H1 (cell line): ENCODE results near the gene TNIP1. TPM values are rescaled to one million over a fixed set of nuclear protein-coding genes. Genes with fewer than 3 reads are reported as not detected.

Experiments used
- RAD21 ChIP-seq, 2 experiments: IDR thresholded peaks in 1 of 2; conservative IDR thresholded peaks in 1 of 2; 2 replicates each; pipeline ENCODE4 v1.6.1; 2011; ENCODE audit warnings: low read depth in 2 of 2, low read length in 2 of 2, improper control_type of control experiment in 1 of 2, inconsistent platforms in 1 of 2, mild to moderate bottlenecking in 1 of 2, moderate library complexity in 1 of 2
- polyA plus RNA-seq, 7 experiments: library from polyadenylated mRNA; depleted of rRNA in 3 of 7; stranded (reverse) in 5 of 7; unstranded in 2 of 7; fragments of >200 nt in 5 of 7; fragments of 200-250 nt in 2 of 7; gene quantifications; 1 replicate in 5 of 7; 2 replicates in 1 of 7; 4 replicates in 1 of 7; pipeline versions ENCODE4 v1.2.1 to v1.2.3, GENCODE V29; 2011 to 2013; ENCODE audit warnings: missing spikeins in 2 of 7, mixed read lengths in 2 of 7
- total RNA-seq: library from RNA; stranded (reverse); fragmentation: NEBNext Ultra II Directional; extraction: Animal tissue kit (Norgen Biotek cat#: 25700); gene quantifications from 2 replicates; pipeline ENCODE4 v1.2.1, GENCODE V29; 2021

TNIP1 gene
- total and polyA plus RNA-seq, 2 of the 8 experiments (the other 6 are each of a cell fraction or from before 2014, with no cell fraction given) = 14.2 to 31.9 TPM

DNA sequence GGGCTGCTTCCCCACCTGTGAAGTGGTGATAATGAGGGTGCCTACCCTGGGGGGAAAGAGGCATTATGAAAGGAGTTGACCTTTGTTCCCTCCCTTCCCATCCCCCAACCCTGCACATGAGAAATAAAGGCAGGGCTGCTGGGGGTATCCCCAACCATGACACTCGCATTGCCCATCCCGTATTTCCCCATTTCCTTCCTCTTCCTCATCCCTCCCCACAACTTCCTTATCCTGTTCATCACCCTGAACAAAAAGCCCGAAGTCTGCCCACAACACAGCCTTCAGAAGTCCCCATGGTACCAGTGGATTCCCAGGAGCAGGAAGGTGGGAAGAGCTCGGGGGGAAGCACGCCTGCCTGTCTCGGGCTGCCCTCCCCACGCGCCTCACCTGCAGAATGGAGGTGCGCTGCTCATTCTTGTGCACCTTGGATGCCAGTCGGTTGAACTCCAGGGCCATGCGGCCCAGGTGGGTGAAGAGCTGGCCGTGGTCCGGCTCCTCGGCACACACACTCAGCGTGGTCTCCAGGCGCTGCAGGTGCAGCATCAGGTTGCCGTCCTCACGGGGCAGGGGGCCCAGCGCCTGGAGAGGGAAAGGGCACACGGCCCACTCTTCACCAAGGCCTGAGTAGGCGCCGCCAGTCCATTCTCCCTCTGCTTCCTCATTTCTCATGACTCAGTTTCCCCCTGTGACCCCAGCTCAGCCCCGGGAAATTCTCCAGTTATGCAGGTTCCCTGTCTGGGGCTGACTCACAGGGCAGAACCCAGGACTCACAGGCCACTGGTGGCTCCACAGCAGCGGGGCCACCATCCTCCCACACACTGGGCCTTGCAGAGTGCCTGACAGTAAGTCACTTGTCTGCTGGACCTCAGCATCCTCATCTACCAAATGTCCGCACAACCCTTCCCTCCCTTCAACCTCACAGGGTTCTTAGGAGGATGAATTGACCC lies 24.2 kb downstream of the TNIP1 start (continued):
- no peak for TF ChIP-seq RAD21 (IDR thresholded peaks at IDR 0.05 in 1 of 2, conservative IDR thresholded peaks at IDR 0.05 in 1 of 2; ENCODE audit: low read depth in 2 of 2, low read length in 2 of 2)
